GM23338 (cell line): ENCODE data around the gene ICAM3.
"Not testable (repeated sequence)": the region's sequence is repeated elsewhere in the genome, so short reads cannot be mapped to it uniquely, and the experiment has no call there.

Experiments used
- CTCF ChIP-seq, 2 experiments: fragments of 200-600 bp in 1 of 2; sonication (generic) in 1 of 2; conservative IDR thresholded peaks; 2 replicates each; pipeline versions ENCODE4 v1.5.1 to v1.6.1; 2016 to 2017; ENCODE audit warnings: antibody characterized with exemption in 2 of 2, low read depth in 2 of 2, mild to moderate bottlenecking in 2 of 2, moderate library complexity in 1 of 2
- POLR2AphosphoS5 ChIP-seq: IDR thresholded peaks from 2 replicates; pipeline ENCODE4 v1.6.1; 2016; ENCODE audit warnings: antibody characterized with exemption, low read depth
- TF ChIP-seq, protein P1 (sequence below): IDR thresholded peaks from one replicate; pipeline ENCODE4 v1.6.1; 2018; ENCODE audit warnings: antibody characterized with exemption; ENCODE audit not compliant: unreplicated experiment

- TF ChIP-seq CTCF (conservative IDR thresholded peaks at IDR 0.05; ENCODE audit: low read depth in 2 of 2); POLR2AphosphoS5: not testable (repeated sequence)
- TF ChIP-seq, protein P1, sequence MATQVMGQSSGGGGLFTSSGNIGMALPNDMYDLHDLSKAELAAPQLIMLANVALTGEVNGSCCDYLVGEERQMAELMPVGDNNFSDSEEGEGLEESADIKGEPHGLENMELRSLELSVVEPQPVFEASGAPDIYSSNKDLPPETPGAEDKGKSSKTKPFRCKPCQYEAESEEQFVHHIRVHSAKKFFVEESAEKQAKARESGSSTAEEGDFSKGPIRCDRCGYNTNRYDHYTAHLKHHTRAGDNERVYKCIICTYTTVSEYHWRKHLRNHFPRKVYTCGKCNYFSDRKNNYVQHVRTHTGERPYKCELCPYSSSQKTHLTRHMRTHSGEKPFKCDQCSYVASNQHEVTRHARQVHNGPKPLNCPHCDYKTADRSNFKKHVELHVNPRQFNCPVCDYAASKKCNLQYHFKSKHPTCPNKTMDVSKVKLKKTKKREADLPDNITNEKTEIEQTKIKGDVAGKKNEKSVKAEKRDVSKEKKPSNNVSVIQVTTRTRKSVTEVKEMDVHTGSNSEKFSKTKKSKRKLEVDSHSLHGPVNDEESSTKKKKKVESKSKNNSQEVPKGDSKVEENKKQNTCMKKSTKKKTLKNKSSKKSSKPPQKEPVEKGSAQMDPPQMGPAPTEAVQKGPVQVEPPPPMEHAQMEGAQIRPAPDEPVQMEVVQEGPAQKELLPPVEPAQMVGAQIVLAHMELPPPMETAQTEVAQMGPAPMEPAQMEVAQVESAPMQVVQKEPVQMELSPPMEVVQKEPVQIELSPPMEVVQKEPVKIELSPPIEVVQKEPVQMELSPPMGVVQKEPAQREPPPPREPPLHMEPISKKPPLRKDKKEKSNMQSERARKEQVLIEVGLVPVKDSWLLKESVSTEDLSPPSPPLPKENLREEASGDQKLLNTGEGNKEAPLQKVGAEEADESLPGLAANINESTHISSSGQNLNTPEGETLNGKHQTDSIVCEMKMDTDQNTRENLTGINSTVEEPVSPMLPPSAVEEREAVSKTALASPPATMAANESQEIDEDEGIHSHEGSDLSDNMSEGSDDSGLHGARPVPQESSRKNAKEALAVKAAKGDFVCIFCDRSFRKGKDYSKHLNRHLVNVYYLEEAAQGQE: not testable (repeated sequence)
Observed at GRCh38 chr19:10366950-10367512, 27.6 kb upstream of the ICAM3 start.
